AG09319 (cell line): ENCODE measurements around the gene KANSL1.

Experiments used
- DNase-seq: peaks from one replicate; pipeline ENCODE4 v3.0.0-alpha.2; 2010; ENCODE audit warnings: low read depth; ENCODE audit errors: extremely low read depth
- CTCF ChIP-seq: IDR thresholded peaks from 2 replicates; pipeline ENCODE4 v1.5.1; 2011; ENCODE audit warnings: low read depth, mild to moderate bottlenecking, inconsistent platforms, low read length, moderate library complexity

KANSL1 gene

GRCh38 chr17:46160169-46160568 is 33.1 kb downstream of the KANSL1 start:
- no peak for TF ChIP-seq CTCF
- no peak for DNase-seq

- TF ChIP-seq CTCF: no peak
These were observed 33.5 kb downstream of the KANSL1 start for GRCh38 chr17:46159686-46160085.

GRCh38 chr17:46158323-46159296 is 34.6 kb downstream of the KANSL1 start:
- DNase-seq: no peak
- no peak for TF ChIP-seq CTCF

More at GRCh38 chr17:46159686-46160085, 33.5 kb downstream of the KANSL1 start:
- DNase-seq: no peak

- no peak for DNase-seq
- TF ChIP-seq CTCF: no peak
These were observed 35.7 kb downstream of the KANSL1 start for GRCh38 chr17:46157443-46158062.

- TF ChIP-seq CTCF: no peak
These were observed 38.9 kb downstream of the KANSL1 start for GRCh38 chr17:46154151-46154816.

GRCh38 chr17:46152423-46152822 is 40.8 kb downstream of the KANSL1 start:
- no peak for TF ChIP-seq CTCF

More at GRCh38 chr17:46154151-46154816, 38.9 kb downstream of the KANSL1 start:
- no peak for DNase-seq

More at GRCh38 chr17:46152423-46152822, 40.8 kb downstream of the KANSL1 start:
- DNase-seq: no peak
